Natural killer cell (primary cell): Measurements from ENCODE around the gene STOML1. TPM values are rescaled to one million over a fixed set of nuclear protein-coding genes. Genes with fewer than 3 reads are reported as not detected.

ENCODE experiments used
- ATAC-seq, 3 donors: fragments of 150-1000 bp in 2 of 3; fragments of 200-7000 bp in 1 of 3; cut with Tn5 transposase; 1 replicate in 1 of 3; 2 replicates in 2 of 3; pipeline ENCODE4 v1.10.0; 2021; ENCODE audit warnings: mild to moderate bottlenecking in 2 of 3, moderate library complexity in 2 of 3
- DNase-seq, 2 donors: peaks; one replicate each; pipeline versions ENCODE4 v3.0.0 to v3.0.0-alpha.2; 2013 to 2021; ENCODE audit warnings: mixed read lengths in 1 of 2
- H3K27ac ChIP-seq: one replicate; pipeline ENCODE4 v1.5.1; 2013; ENCODE audit warnings: mild to moderate bottlenecking, low read length
- H3K27me3 ChIP-seq: one replicate; pipeline ENCODE4 v1.6.1; 2013; ENCODE audit warnings: low read length; ENCODE audit not compliant: control insufficient read depth, insufficient read depth
- H3K36me3 ChIP-seq: one replicate; pipeline ENCODE4 v1.6.1; 2013; ENCODE audit warnings: low read length; ENCODE audit not compliant: control insufficient read depth, insufficient read depth
- H3K4me1 ChIP-seq: one replicate; pipeline ENCODE4 v1.6.1; 2013; ENCODE audit warnings: low read length; ENCODE audit not compliant: control insufficient read depth, insufficient read depth
- H3K4me3 ChIP-seq: one replicate; pipeline ENCODE4 v1.5.1; 2013; ENCODE audit warnings: low read length
- H3K9me3 ChIP-seq: one replicate; pipeline ENCODE4 v1.6.1; 2013; ENCODE audit warnings: low read length; ENCODE audit not compliant: control insufficient read depth, insufficient read depth
- H3K27ac Mint-ChIP-seq, 2 donors: one replicate each; pipeline ENCODE4 v1.8.0; 2022; ENCODE audit warnings: mild to moderate bottlenecking in 2 of 2, mixed read lengths in 2 of 2, moderate library complexity in 1 of 2
- H3K27me3 Mint-ChIP-seq, 2 donors: one replicate each; pipeline ENCODE4 v1.8.0; 2022; ENCODE audit warnings: low read depth in 2 of 2, mixed read lengths in 2 of 2
- H3K36me3 Mint-ChIP-seq: one replicate; pipeline ENCODE4 v1.8.0; 2022; ENCODE audit warnings: mixed read lengths
- H3K4me1 Mint-ChIP-seq, 2 donors: one replicate each; pipeline ENCODE4 v1.8.0; 2022; ENCODE audit warnings: mixed read lengths in 2 of 2
- H3K4me3 Mint-ChIP-seq: one replicate; pipeline ENCODE4 v1.8.0; 2022; ENCODE audit warnings: mild to moderate bottlenecking, moderate library complexity, mixed read lengths
- H3K9me3 Mint-ChIP-seq, 2 donors: one replicate each; pipeline ENCODE4 v1.8.0; 2022; ENCODE audit warnings: mixed read lengths in 2 of 2
- WGBS: methylation state at CpG from one replicate; pipeline ENCODE4 v1.1.7; 2013; ENCODE audit warnings: missing lambda C conversion rate; ENCODE audit not compliant: insufficient coverage; 5-methylcytosine and 5-hydroxymethylcytosine counted together
- intact Hi-C: fragments of 100-400 bp; cut with micrococcal nuclease; formaldehyde crosslinking; loops from one replicate; pipeline ENCODE4 v1.14.2; 2022
- total RNA-seq, 4 donors: library from RNA; stranded (reverse); fragments of 120-200 nt in 1 of 4; gene quantifications; one replicate each; pipeline versions ENCODE4 v1.2.3 to v1.2.4, GENCODE V29; 2013 to 2022
- TF ChIP-seq, protein P1 (sequence below): fragments of 200-600 bp; IDR thresholded peaks from one replicate; pipeline ENCODE4 v1.8.0; 2022; ENCODE audit warnings: antibody characterized with exemption

Gene STOML1
- total RNA-seq, 3 donors from 2014 or later (not counting 1 experiment from before 2014, with no cell fraction given), result 5.6 to 8.2 (median 7.0) TPM

DNA sequence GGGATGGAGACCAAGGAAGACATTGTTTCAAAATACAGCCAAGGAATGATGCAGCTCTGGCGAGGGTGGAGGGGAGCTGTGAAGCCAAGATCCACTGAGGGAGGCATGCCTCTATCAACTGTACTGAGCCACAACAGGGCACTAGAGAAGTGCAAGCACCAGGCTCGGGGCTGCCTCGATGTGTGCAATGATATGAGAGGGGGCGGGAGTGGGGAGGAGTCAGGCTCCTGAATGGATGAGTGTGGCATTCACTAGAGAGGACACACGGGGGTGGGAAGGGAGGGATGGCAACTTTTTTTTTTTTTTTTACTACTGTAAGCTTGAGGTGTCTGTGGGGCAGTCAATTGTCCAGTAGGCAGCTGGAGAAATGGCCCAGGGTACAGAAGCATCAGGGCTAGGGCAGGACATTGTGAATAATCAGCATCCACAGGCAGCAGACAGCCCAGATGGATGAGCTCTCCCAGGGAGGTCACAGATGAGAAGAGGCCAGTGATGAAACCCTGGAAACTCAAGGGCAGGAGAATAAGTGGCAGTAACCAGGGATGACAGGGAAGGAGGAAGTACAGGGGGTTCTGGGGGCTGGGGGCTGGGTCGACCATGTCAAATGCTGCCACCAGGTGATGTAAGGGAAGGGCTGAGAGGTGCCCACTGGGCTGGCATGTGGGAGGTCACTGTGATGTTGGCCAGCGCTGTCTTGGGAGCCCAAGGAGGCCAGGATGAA is 5.9 kb downstream of the STOML1 start:
- TF ChIP-seq, protein P1, sequence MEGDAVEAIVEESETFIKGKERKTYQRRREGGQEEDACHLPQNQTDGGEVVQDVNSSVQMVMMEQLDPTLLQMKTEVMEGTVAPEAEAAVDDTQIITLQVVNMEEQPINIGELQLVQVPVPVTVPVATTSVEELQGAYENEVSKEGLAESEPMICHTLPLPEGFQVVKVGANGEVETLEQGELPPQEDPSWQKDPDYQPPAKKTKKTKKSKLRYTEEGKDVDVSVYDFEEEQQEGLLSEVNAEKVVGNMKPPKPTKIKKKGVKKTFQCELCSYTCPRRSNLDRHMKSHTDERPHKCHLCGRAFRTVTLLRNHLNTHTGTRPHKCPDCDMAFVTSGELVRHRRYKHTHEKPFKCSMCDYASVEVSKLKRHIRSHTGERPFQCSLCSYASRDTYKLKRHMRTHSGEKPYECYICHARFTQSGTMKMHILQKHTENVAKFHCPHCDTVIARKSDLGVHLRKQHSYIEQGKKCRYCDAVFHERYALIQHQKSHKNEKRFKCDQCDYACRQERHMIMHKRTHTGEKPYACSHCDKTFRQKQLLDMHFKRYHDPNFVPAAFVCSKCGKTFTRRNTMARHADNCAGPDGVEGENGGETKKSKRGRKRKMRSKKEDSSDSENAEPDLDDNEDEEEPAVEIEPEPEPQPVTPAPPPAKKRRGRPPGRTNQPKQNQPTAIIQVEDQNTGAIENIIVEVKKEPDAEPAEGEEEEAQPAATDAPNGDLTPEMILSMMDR, result no peak
- H3K4me1 ChIP-seq, result peaks cover 30% of the 10 kb centered on the region
- no peaks in the 10 kb centered on the region for H3K9me3 ChIP-seq
- H3K27me3 Mint-ChIP-seq, result no peaks in the 10 kb centered on the region
- DNase-seq (no peak), ATAC-seq (no peak)
- peaks cover 2% of the 10 kb centered on the region for H3K36me3 ChIP-seq
- H3K36me3 Mint-ChIP-seq, result no peaks in the 10 kb centered on the region
- no peak overlapping the region for H3K27ac ChIP-seq
- no peaks in the 10 kb centered on the region for H3K27me3 ChIP-seq
- no peak overlapping the region for H3K4me3 Mint-ChIP-seq
- H3K9me3 Mint-ChIP-seq, result no peaks in the 10 kb centered on the region
- peak overlapping the region in 1 of 2 donors; percentile 36 for H3K27ac Mint-ChIP-seq
- H3K4me3 ChIP-seq, result no peak overlapping the region
- intact Hi-C loops, result no loop called here
- peaks cover 0 to 20% of the 10 kb centered on the region in 2 donors for H3K4me1 Mint-ChIP-seq
- 62% methylated on average over 7 of the region's 7 CpGs for WGBS

DNA sequence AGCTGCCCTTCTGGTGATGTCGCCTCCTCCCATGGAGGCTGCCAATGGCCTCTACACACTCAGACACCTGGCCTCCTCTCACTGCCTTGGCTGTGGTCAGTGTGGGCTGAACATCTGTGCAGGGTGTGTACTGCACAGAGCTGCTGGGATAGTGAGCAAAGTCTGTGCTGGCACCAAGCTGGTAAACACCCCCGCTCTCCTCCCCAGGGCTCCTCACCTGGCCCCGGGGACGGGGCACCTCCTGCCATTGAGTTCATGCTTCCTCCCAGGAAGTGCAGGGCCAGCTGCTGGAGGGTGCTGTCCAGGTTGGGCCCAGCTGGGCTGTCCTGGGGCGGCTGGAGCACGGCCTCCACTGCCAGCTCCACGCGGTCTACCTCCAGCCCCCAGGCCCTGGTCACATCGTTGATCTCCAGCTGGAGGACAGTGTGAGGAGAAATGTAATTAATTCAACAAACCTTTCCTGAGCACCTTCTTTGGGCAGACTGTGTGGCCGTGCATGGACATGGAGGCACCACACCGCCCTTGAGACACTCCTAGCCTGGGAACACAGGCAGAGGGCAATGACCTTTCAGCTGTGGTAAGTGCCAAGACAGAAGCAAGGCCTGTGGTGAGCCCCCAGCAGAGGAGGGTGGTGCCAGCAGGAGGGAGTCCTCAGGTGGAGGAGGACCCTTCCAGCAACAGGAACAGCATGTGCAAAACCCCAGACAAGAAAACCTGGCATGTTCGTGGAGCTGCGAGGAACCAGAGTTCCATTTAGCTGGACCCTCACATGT is 6.8 kb downstream of the STOML1 start:
- no peaks in the 10 kb centered on the region for H3K27me3 ChIP-seq
- Mint-ChIP-seq H3K4me1 (peaks cover 0 to 13% of the 10 kb centered on the region in 2 donors), H3K27me3 (peaks cover 0 to 2% of the 10 kb centered on the region in 2 donors), H3K9me3 (no peaks in the 10 kb centered on the region), H3K36me3 (no peaks in the 10 kb centered on the region), H3K27ac (peak overlapping the region in 1 of 2 donors; percentile 36), H3K4me3 (no peak overlapping the region)
- WGBS, result 70% methylated on average over 13 of the region's 13 CpGs
- no peak overlapping the region for H3K27ac ChIP-seq
- intact Hi-C loops, result no loop called here
- DNase-seq (no peak), ATAC-seq (no peak)
- H3K36me3 ChIP-seq, result peaks cover 2% of the 10 kb centered on the region
- H3K4me3 ChIP-seq, result no peak overlapping the region
- H3K4me1 ChIP-seq, result peaks cover 28% of the 10 kb centered on the region
- TF ChIP-seq, protein P1, result no peak
- no peaks in the 10 kb centered on the region for H3K9me3 ChIP-seq

DNA sequence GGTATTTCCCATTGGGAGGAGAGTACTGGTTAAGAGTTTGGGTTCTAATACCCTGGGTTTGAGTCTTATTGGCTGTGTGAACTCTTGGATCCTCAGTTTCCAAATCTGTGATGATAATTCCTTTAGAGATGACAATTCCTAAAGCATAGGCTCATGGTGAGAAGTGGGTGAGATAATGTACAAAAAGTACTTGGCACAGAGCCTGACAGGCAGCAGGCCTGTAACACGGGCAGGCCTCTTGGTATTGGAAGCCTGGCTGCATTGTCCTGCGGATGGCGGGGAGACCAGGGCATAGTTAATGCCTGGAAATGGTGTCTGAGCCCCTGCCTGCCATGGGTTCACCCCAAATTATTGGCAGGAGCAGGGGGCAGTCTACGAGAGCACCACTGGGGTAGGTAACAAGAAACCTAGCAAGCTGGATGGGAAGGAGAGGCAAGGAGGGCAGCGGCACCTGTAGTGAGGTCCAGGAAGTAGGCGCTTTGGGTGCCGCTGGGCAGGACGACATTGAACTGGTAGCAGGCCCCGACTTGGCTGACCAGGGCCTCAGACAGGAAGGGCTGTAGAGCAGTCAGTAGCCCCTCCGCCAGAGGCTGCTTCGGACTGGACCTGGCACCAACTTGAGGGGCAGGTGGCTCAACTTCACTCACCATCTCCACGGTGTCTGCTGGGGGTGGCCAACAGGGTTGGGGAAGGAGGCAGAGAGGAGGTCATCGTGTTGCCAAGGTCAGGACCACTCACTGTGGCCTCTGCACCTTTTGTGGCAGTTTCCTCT is 7.7 kb downstream of the STOML1 start:
- WGBS, result 83% methylated on average over 11 of the region's 13 CpGs
- intact Hi-C loops, result no loop called here
- Mint-ChIP-seq H3K4me1 (peaks cover 0 to 13% of the 10 kb centered on the region in 2 donors), H3K27me3 (peaks cover 0 to 3% of the 10 kb centered on the region in 2 donors), H3K27ac (no peak overlapping the region), H3K4me3 (no peak overlapping the region), H3K36me3 (no peaks in the 10 kb centered on the region), H3K9me3 (no peaks in the 10 kb centered on the region)
- no peak for ATAC-seq
- H3K27me3 ChIP-seq, result no peaks in the 10 kb centered on the region
- no peak overlapping the region for H3K4me3 ChIP-seq
- H3K27ac ChIP-seq, result no peak overlapping the region
- H3K4me1 ChIP-seq, result peaks cover 28% of the 10 kb centered on the region
- TF ChIP-seq, protein P1, result no peak
- no peak for DNase-seq
- no peaks in the 10 kb centered on the region for H3K9me3 ChIP-seq
- peaks cover 2% of the 10 kb centered on the region for H3K36me3 ChIP-seq
